Activated CD8-positive, alpha-beta T cell treated with anti-CD3 and anti-CD28 coated beads for 36 hours (primary cell): ENCODE data around the gene CD276. TPM values are rescaled to one million over a fixed set of nuclear protein-coding genes. Genes with fewer than 3 reads are reported as not detected.

Source experiments
- ATAC-seq: fragments of 200-7000 bp; cut with Tn5 transposase; one replicate; pipeline ENCODE4 v1.10.0; 2021; ENCODE audit warnings: mild to moderate bottlenecking, moderate library complexity
- CTCF ChIA-PET: fragments of 350-600 bp; sonication (Branson Sonifier 250); formaldehyde crosslinking; loops from one replicate; lab custom pipeline; 2021; ENCODE audit warnings: antibody characterized with exemption; lab: Charles Lee
- POLR2A ChIA-PET: fragments of 350-600 bp; sonication (Branson Sonifier 250); formaldehyde crosslinking; loops from one replicate; lab custom pipeline; 2021; ENCODE audit warnings: antibody characterized with exemption; lab: Charles Lee
- DNase-seq: peaks from one replicate; pipeline ENCODE4 v3.0.0-alpha.2; 2020
- H3K27ac Mint-ChIP-seq: one replicate; pipeline ENCODE4 v1.8.0; 2021; ENCODE audit warnings: mild to moderate bottlenecking, mixed read lengths
- H3K27me3 Mint-ChIP-seq: one replicate; pipeline ENCODE4 v1.8.0; 2021; ENCODE audit warnings: mixed read lengths
- H3K36me3 Mint-ChIP-seq: one replicate; pipeline ENCODE4 v1.8.0; 2021; ENCODE audit warnings: low read depth, mixed read lengths
- H3K4me1 Mint-ChIP-seq: one replicate; pipeline ENCODE4 v1.8.0; 2021; ENCODE audit warnings: low read depth, mixed read lengths
- H3K4me3 Mint-ChIP-seq: one replicate; pipeline ENCODE4 v1.8.0; 2021; ENCODE audit warnings: mild to moderate bottlenecking, moderate library complexity, mixed read lengths
- H3K9me3 Mint-ChIP-seq: one replicate; pipeline ENCODE4 v1.8.0; 2021; ENCODE audit warnings: mixed read lengths
- intact Hi-C: fragments of 100-400 bp; cut with micrococcal nuclease; formaldehyde crosslinking; loops from one replicate; pipeline ENCODE4 v1.10.0; 2022
- total RNA-seq, 2 experiments: library from RNA; stranded (reverse); gene quantifications; one replicate each; pipeline ENCODE4 v1.2.3, GENCODE V29; 2021
- TF ChIP-seq, protein P1 (sequence below): fragments of 200-600 bp; IDR thresholded peaks from one replicate; pipeline ENCODE4 v1.8.0; 2022; ENCODE audit warnings: antibody characterized with exemption, mild to moderate bottlenecking

CD276 gene
- total RNA-seq, 2 experiments from 2014 or later, result 0.31 to 0.45 TPM

DNA sequence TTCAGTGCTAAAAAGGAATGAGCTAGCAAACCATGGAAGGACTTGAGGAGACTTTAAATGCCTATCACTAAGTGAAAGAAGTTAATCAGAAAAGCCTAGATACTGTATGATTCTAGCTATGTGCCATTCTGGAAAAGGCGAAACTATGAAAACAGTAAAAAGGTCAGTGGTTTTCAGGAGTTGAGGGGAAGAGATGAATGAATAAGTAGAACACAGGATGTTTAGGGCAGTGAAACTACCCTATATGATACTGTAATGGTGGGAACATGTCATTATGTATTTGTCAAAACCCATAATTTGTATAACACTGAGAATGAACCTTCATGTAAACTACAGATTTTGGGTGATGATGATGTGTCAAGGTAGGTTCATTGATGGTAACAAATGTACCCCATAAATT is 9.6 kb upstream of the CD276 start:
- H3K36me3 Mint-ChIP-seq, result no peaks in the 10 kb centered on the region
- peaks cover 39% of the 10 kb centered on the region for H3K27me3 Mint-ChIP-seq
- intact Hi-C loops, result no loop called here
- TF ChIP-seq, protein P1, sequence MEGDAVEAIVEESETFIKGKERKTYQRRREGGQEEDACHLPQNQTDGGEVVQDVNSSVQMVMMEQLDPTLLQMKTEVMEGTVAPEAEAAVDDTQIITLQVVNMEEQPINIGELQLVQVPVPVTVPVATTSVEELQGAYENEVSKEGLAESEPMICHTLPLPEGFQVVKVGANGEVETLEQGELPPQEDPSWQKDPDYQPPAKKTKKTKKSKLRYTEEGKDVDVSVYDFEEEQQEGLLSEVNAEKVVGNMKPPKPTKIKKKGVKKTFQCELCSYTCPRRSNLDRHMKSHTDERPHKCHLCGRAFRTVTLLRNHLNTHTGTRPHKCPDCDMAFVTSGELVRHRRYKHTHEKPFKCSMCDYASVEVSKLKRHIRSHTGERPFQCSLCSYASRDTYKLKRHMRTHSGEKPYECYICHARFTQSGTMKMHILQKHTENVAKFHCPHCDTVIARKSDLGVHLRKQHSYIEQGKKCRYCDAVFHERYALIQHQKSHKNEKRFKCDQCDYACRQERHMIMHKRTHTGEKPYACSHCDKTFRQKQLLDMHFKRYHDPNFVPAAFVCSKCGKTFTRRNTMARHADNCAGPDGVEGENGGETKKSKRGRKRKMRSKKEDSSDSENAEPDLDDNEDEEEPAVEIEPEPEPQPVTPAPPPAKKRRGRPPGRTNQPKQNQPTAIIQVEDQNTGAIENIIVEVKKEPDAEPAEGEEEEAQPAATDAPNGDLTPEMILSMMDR, result no peak
- no peak for ATAC-seq
- no peak for DNase-seq
- no peak overlapping the region for H3K4me3 Mint-ChIP-seq
- no peak overlapping the region for H3K27ac Mint-ChIP-seq
- H3K9me3 Mint-ChIP-seq, result no peaks in the 10 kb centered on the region
- ChIA-PET POLR2A (no interaction called here), CTCF (interaction anchor here (0.9 to 3.0 kb wide), 4 partner anchors 13 to 433 kb away, joined by 3 to 17 read pairs (median 8); no protein-coding TSS in a partner anchor)
- H3K4me1 Mint-ChIP-seq, result peaks cover 4% of the 10 kb centered on the region

DNA sequence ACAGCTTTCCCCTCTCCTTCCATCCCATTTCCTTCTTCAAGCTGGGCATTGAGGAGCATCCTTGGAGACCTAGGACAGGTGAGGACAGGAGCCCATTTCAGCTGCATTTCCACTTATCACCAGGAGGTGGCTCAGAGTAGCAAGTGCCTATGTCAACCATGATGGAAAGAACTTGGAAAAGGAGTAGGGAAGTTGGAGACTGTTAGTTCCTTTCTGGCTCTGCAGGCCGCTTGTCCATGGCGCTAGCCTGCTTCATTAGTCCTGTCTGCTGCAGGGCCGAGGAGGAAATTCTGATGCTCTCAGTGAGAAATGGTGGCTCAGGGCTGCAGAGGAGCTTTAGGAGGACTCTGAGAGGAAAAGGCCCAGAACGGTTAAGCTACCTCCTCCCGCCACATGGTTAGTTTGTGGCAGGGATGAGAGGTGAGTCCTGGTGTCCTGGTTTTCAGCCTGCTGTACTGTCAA is 7.0 kb upstream of the CD276 start:
- peaks cover 30% of the 10 kb centered on the region for H3K27me3 Mint-ChIP-seq
- POLR2A ChIA-PET, result interaction anchor here (1.3 kb wide), 1 partner anchor 23 kb away, joined by 3 read pairs; no protein-coding TSS in a partner anchor
- TF ChIP-seq, protein P1, result peak; percentile 85

DNA sequence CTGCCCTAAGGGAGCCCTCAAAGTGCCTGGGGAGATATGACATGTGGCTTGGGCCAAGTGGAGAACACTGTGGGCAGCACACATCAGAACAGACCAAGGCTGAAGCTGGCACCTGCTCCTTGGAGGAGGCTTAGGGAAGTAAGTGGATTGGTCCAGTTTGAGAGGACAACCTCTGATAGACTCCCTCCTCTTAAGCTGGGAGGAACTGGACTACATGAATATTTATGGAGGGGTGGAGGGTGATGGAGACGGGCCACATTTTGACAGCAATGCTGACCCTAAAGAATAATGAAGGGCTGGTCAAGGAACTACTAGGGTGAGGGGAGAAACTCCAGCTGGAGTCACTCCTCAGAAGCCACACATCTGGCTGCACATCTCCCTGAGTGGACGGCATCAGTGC is 6.5 kb upstream of the CD276 start:
- TF ChIP-seq, protein P1, result no peak
- H3K9me3 Mint-ChIP-seq, result no peaks in the 10 kb centered on the region
- H3K27ac Mint-ChIP-seq, result no peak overlapping the region
- CTCF ChIA-PET, result interaction anchor here (1.0 to 7.8 kb wide), 16 partner anchors 9 to 216 kb away, joined by 3 to 165 read pairs (median 6); partner anchors contain the start of genes INSYN1 and NPTN
- no peak for DNase-seq
- intact Hi-C loops, result loop anchor here (2.0 kb wide), 1 partner anchor 23 kb away; no protein-coding TSS in a partner anchor
- no peaks in the 10 kb centered on the region for H3K36me3 Mint-ChIP-seq
- no peak for ATAC-seq
- H3K4me1 Mint-ChIP-seq, result peaks cover 8% of the 10 kb centered on the region
- POLR2A ChIA-PET, result interaction anchor here (1.3 kb wide), 1 partner anchor 23 kb away, joined by 3 read pairs; no protein-coding TSS in a partner anchor
- no peak overlapping the region for H3K4me3 Mint-ChIP-seq
- H3K27me3 Mint-ChIP-seq, result peaks cover 33% of the 10 kb centered on the region

More for the DNA sequence above, 7.0 kb upstream of the CD276 start:
- Mint-ChIP-seq H3K27ac (no peak overlapping the region), H3K9me3 (no peaks in the 10 kb centered on the region), H3K4me1 (peaks cover 8% of the 10 kb centered on the region), H3K36me3 (no peaks in the 10 kb centered on the region), H3K4me3 (no peak overlapping the region)
- intact Hi-C loops, result loop anchor here (2.0 kb wide), 1 partner anchor 24 kb away; no protein-coding TSS in a partner anchor
- CTCF ChIA-PET, result interaction anchor here (0.6 to 7.8 kb wide), 21 partner anchors 8 to 216 kb away, joined by 3 to 165 read pairs (median 4); partner anchors contain the start of genes INSYN1 and NPTN
- DNase-seq, result peak; percentile 59
- ATAC-seq, result peak; percentile 79

DNA sequence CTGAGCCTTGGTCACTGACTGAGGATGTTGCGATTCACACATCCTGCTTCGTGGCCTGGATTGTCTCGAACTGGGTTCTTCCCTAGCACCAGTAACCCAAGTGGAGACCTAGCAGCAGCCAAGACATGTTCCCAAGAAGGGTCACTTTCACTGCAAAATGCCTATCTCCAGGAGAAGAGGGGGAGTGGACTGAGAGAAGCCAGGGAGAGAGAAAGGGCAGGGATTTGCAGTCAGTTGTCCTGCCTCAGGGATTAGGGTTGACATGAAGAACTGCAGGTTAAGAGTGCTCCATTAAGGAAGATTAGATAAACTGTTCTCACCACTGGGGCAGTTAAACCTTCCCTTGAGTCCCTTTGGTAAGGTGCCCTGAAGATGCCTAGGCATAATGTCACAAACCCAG is 5.7 kb upstream of the CD276 start:
- no peak for DNase-seq
- intact Hi-C loops, result no loop called here
- no peaks in the 10 kb centered on the region for H3K36me3 Mint-ChIP-seq
- no peak for ATAC-seq
- no peak overlapping the region for H3K4me3 Mint-ChIP-seq
- POLR2A ChIA-PET, result no interaction called here
- H3K4me1 Mint-ChIP-seq, result peaks cover 13% of the 10 kb centered on the region
- no peaks in the 10 kb centered on the region for H3K9me3 Mint-ChIP-seq
- CTCF ChIA-PET, result interaction anchor here (1.1 to 7.8 kb wide), 10 partner anchors 8 to 75 kb away, joined by 3 to 165 read pairs (median 9); partner anchors contain the start of genes INSYN1 and NPTN
- peaks cover 32% of the 10 kb centered on the region for H3K27me3 Mint-ChIP-seq
- TF ChIP-seq, protein P1, result no peak
- no peak overlapping the region for H3K27ac Mint-ChIP-seq

DNA sequence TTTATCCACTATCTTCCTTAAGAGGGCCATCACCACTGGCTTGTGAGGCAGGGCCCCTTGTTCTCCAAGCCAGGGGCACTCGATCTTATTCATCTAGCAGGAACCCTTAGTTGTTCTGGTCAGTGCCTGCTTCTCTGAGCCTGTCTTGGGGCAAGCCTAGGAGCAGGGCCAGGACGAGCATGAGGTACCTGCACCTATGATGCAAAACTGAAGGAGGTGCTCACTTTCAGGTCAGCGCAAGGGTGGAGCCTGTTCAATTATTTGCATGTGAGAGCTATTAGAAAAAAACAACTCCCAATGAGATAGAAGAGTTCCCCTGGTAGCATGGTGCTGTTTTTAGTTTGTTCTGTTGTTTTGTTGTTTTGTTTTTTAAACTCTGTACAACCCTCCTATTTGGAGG is 5.0 kb upstream of the CD276 start:
- Mint-ChIP-seq H3K9me3 (no peaks in the 10 kb centered on the region), H3K36me3 (no peaks in the 10 kb centered on the region), H3K27me3 (peaks cover 31% of the 10 kb centered on the region), H3K4me3 (no peak overlapping the region), H3K27ac (no peak overlapping the region), H3K4me1 (peaks cover 18% of the 10 kb centered on the region)
- TF ChIP-seq, protein P1, result no peak
- no peak for ATAC-seq
- no peak for DNase-seq
- POLR2A ChIA-PET, result no interaction called here
- CTCF ChIA-PET, result interaction anchor here (0.7 to 7.8 kb wide), 4 partner anchors 18 to 44 kb away, joined by 3 to 165 read pairs (median 46); partner anchors contain the start of gene NPTN
- intact Hi-C loops, result no loop called here
